ENCODE measurements around the gene GOLM1. TPM values are rescaled to one million over a fixed set of nuclear protein-coding genes. Genes with fewer than 3 reads are reported as not detected.
A peak's percentile ranks its signal among the peaks of the same experiment; 100 is the strongest.

The GOLM1 gene
- total and polyA plus RNA-seq, 2 of the 13 experiments (the other 11 are each of a cell fraction or from before 2014, with no cell fraction given) = 0.20 to 0.30 TPM

- WGBS (ENCODE audit: low lambda C conversion rate) = 45% methylated on average over 5 of the region's 5 CpGs
Measured at GRCh38 chr9:86135371-86135770, 36.0 kb upstream of the GOLM1 start.

GRCh38 chr9:86134361-86134760 lies 35.0 kb upstream of the GOLM1 start:
- BruUV-seq (replicated peaks) = no TSS peak
- Histone ChIP-seq H3K36me3 (replicated peaks in 1 of 2; ENCODE audit: control insufficient read depth in 1 of 2, insufficient read depth in 2 of 2, low read length in 2 of 2) (no peaks in the 10 kb centered on the region), H3K9me3 (ENCODE audit: low read length) (no peaks in the 10 kb centered on the region), H3K27ac (ENCODE audit: extremely low read length, insufficient read depth, low read length) (no peak overlapping the region), H2AFZ (ENCODE audit: low read length) (no peak overlapping the region), H3K4me1 (ENCODE audit: insufficient read depth, low read length) (no peaks in the 10 kb centered on the region), H3K27me3 (ENCODE audit: control insufficient read depth in 1 of 2, insufficient read depth in 2 of 2, low read length in 2 of 2) (peaks cover 4 to 16% of the 10 kb centered on the region in 2 experiments; a peak in 4 of 5 replicates), H3K79me2 (ENCODE audit: insufficient read depth, low read length) (no peaks in the 10 kb centered on the region), H3K4me2 (ENCODE audit: low read depth, low read length) (no peak overlapping the region), H4K20me1 (ENCODE audit: insufficient read depth, low read length) (no peaks in the 10 kb centered on the region), H3K4me3 (replicated peaks in 1 of 3; ENCODE audit: insufficient read depth in 1 of 3, low read depth in 2 of 3, low read length in 3 of 3) (no peak overlapping the region), H3K9ac (ENCODE audit: insufficient read depth, low read depth, low read length) (no peak overlapping the region)
- ATAC-seq = no peak
- FAIRE-seq = no peak
- intact Hi-C loops (cut with micrococcal nuclease; ENCODE audit: unreplicated experiment) (no loop called here), in situ Hi-C loops (cut with HindIII; ENCODE audit: extremely low pct_ligation_motif_present, low pct_unique_long_range_greater_than_20kb) (no loop called here)
- CTCF ChIA-PET (ENCODE audit: low intra/inter-chr PET ratio, low total read pairs) = no interaction called here
- WGBS (ENCODE audit: low lambda C conversion rate) = 32% methylated on average over 4 of the region's 4 CpGs
- DNase-seq (ENCODE audit: low spot score) = no peak
- POLR2A ChIA-PET = no interaction called here
- TF ChIP-seq MBNL3 (CRISPR knock-in tag; conservative IDR thresholded peaks at IDR 0.05) (no peak), ZNF329 (CRISPR knock-in tag; IDR thresholded peaks at IDR 0.05; ENCODE audit: low read depth) (no peak), ZUFSP (CRISPR knock-in tag; IDR thresholded peaks at IDR 0.05; ENCODE audit: borderline replicate concordance) (no peak), FOXA1 (IDR thresholded peaks at IDR 0.05) (no peak), FOXA1 (CRISPR knock-in tag; IDR thresholded peaks at IDR 0.05) (no peak), HMGXB3 (CRISPR knock-in tag; IDR thresholded peaks at IDR 0.05; ENCODE audit: borderline replicate concordance) (no peak)

More at GRCh38 chr9:86135371-86135770, 36.0 kb upstream of the GOLM1 start:
- no TSS peak for BruUV-seq (replicated peaks)
- Histone ChIP-seq H2AFZ (ENCODE audit: low read length) (no peak overlapping the region), H3K9me3 (ENCODE audit: low read length) (no peaks in the 10 kb centered on the region), H3K27ac (ENCODE audit: extremely low read length, insufficient read depth, low read length) (no peak overlapping the region), H3K4me1 (ENCODE audit: insufficient read depth, low read length) (no peaks in the 10 kb centered on the region), H3K9ac (ENCODE audit: insufficient read depth, low read depth, low read length) (no peak overlapping the region), H4K20me1 (ENCODE audit: insufficient read depth, low read length) (no peaks in the 10 kb centered on the region), H3K4me3 (replicated peaks in 1 of 3; ENCODE audit: insufficient read depth in 1 of 3, low read depth in 2 of 3, low read length in 3 of 3) (no peak overlapping the region), H3K79me2 (ENCODE audit: insufficient read depth, low read length) (no peaks in the 10 kb centered on the region), H3K27me3 (ENCODE audit: control insufficient read depth in 1 of 2, insufficient read depth in 2 of 2, low read length in 2 of 2) (peaks cover 4 to 12% of the 10 kb centered on the region in 2 experiments; a peak in 4 of 5 replicates), H3K36me3 (replicated peaks in 1 of 2; ENCODE audit: control insufficient read depth in 1 of 2, insufficient read depth in 2 of 2, low read length in 2 of 2) (no peaks in the 10 kb centered on the region), H3K4me2 (ENCODE audit: low read depth, low read length) (no peak overlapping the region)
- CTCF ChIA-PET (ENCODE audit: low intra/inter-chr PET ratio, low total read pairs) = no interaction called here
- ATAC-seq (no peak), FAIRE-seq (no peak), DNase-seq (ENCODE audit: low spot score) (no peak)
- intact Hi-C loops (cut with micrococcal nuclease; ENCODE audit: unreplicated experiment) = no loop called here
- in situ Hi-C loops (cut with HindIII; ENCODE audit: extremely low pct_ligation_motif_present, low pct_unique_long_range_greater_than_20kb) = no loop called here
- POLR2A ChIA-PET = no interaction called here
- TF ChIP-seq USF2 (IDR thresholded peaks at IDR 0.05; ENCODE audit: low read depth, low read length) (peak; percentile 40; the same call in 1 of the 2 replicates), USF2 (CRISPR knock-in tag; IDR thresholded peaks at IDR 0.05; ENCODE audit: borderline replicate concordance) (no peak), ZNF792 (CRISPR knock-in tag; IDR thresholded peaks at IDR 0.05) (no peak), RAD51 (IDR thresholded peaks at IDR 0.05; ENCODE audit: borderline replicate concordance) (peak; percentile 43; the same call in 1 of the 2 replicates)
